Measurements from ENCODE around the gene IRAK3. TPM values are rescaled to one million over a fixed set of nuclear protein-coding genes. Genes with fewer than 3 reads are reported as not detected.

The IRAK3 gene
- total RNA-seq, 1 experiment from 2014 or later = 0.70 TPM

DNA sequence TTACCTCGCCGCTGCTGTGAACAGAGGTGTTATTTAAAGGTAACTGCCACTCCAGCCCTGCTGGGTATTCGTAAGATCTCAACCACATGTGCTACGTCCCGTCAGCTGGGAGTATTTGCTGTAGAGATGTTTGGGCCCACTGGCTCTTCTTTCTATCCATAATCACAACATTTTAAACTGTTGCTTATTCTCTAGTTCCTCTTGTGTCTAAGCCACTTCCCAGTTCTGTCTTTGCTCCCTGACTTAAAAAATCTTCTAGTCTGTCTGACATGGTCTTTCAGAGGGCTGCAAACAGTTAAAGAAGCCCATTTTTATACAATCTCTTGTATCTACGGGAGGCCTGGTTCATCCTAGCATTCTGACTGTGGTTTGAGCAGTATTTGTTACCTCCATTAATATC, 80.1 kb downstream of the IRAK3 start (continued):
- no peak for TF ChIP-seq IRF2 (CRISPR knock-in tag; IDR thresholded peaks at IDR 0.05; ENCODE audit: borderline replicate concordance, low read depth)
- TF ChIP-seq TEAD4 (CRISPR knock-in tag; IDR thresholded peaks at IDR 0.05) = no peak
- TF ChIP-seq ZNF232 (CRISPR knock-in tag; IDR thresholded peaks at IDR 0.05) = no peak

DNA sequence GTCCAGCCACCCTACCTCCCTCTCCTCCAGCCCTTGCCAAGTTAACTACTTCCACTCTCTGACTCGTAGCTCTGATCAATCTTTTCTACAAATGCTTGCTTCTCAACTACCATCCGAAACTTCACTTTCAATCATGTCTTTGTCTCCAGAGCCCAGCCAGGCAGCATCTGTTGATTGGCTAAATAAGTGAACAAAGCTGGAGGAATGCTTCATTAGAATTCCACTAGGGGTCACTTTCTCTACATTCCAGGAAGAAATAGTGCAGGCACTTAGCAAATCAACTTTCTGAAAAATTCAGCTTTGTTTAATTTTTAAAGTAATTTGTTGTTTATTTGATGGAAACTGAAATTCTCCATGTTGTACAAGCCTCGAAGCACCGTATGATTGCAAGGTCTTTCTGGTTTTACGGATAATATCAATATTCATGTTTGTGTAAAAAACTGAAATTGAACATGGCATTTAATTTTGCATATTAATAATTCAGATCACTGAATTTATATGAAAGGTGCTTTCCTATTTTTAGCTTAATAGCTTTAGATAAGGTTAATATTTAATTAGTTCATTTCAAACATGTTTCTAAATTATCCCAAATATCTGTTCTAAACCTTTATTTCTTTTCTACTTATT, 80.9 kb downstream of the IRAK3 start:
- peaks cover 17% of the 10 kb centered on the region for H3K4me1 Mint-ChIP-seq
- H3K27me3 Mint-ChIP-seq (ENCODE audit: low read depth) = no peaks in the 10 kb centered on the region
- POLR2A ChIA-PET = interaction anchor here (1.6 kb wide), 1 partner anchor 33 kb away, joined by 3 read pairs; the partner anchor contains the start of gene HELB
- no peak overlapping the region for H3K4me3 Mint-ChIP-seq
- DNase-seq (ENCODE audit: low spot score) = no peak
- CTCF ChIA-PET = interaction anchor here (0.5 to 2.2 kb wide), 16 partner anchors 9 to 591 kb away, joined by 3 to 12 read pairs (median 4); partner anchors contain the start of gene HELB
- no peaks in the 10 kb centered on the region for H3K9me3 Mint-ChIP-seq
- no peak overlapping the region for H3K27ac Mint-ChIP-seq
- peak; percentile 78 for ATAC-seq
- no peaks in the 10 kb centered on the region for H3K36me3 Mint-ChIP-seq
- TF ChIP-seq ZNF416 (CRISPR knock-in tag; IDR thresholded peaks at IDR 0.05) (no peak), ZNF232 (CRISPR knock-in tag; IDR thresholded peaks at IDR 0.05) (no peak), FOXJ3 (CRISPR knock-in tag; IDR thresholded peaks at IDR 0.05; ENCODE audit: borderline replicate concordance) (no peak), FOXP1 (CRISPR knock-in tag; IDR thresholded peaks at IDR 0.05; ENCODE audit: borderline replicate concordance) (no peak)
- TF ChIP-seq, protein P1, sequence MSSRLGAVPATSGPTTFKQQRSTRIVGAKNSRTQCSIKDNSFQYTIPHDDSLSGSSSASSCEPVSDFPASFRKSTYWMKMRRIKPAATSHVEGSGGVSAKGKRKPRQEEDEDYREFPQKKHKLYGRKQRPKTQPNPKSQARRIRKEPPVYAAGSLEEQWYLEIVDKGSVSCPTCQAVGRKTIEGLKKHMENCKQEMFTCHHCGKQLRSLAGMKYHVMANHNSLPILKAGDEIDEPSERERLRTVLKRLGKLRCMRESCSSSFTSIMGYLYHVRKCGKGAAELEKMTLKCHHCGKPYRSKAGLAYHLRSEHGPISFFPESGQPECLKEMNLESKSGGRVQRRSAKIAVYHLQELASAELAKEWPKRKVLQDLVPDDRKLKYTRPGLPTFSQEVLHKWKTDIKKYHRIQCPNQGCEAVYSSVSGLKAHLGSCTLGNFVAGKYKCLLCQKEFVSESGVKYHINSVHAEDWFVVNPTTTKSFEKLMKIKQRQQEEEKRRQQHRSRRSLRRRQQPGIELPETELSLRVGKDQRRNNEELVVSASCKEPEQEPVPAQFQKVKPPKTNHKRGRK (CRISPR knock-in tag; IDR thresholded peaks at IDR 0.05; ENCODE audit: borderline replicate concordance) = no peak
- TF ChIP-seq, protein P2, sequence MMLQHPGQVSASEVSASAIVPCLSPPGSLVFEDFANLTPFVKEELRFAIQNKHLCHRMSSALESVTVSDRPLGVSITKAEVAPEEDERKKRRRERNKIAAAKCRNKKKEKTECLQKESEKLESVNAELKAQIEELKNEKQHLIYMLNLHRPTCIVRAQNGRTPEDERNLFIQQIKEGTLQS (CRISPR knock-in tag; conservative IDR thresholded peaks at IDR 0.05) = no peak
- TF ChIP-seq, protein P3, sequence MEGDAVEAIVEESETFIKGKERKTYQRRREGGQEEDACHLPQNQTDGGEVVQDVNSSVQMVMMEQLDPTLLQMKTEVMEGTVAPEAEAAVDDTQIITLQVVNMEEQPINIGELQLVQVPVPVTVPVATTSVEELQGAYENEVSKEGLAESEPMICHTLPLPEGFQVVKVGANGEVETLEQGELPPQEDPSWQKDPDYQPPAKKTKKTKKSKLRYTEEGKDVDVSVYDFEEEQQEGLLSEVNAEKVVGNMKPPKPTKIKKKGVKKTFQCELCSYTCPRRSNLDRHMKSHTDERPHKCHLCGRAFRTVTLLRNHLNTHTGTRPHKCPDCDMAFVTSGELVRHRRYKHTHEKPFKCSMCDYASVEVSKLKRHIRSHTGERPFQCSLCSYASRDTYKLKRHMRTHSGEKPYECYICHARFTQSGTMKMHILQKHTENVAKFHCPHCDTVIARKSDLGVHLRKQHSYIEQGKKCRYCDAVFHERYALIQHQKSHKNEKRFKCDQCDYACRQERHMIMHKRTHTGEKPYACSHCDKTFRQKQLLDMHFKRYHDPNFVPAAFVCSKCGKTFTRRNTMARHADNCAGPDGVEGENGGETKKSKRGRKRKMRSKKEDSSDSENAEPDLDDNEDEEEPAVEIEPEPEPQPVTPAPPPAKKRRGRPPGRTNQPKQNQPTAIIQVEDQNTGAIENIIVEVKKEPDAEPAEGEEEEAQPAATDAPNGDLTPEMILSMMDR (IDR thresholded peaks at IDR 0.05) = 0 out of 2 replicates have a peak, but pooled peaks have one; percentile 26

DNA sequence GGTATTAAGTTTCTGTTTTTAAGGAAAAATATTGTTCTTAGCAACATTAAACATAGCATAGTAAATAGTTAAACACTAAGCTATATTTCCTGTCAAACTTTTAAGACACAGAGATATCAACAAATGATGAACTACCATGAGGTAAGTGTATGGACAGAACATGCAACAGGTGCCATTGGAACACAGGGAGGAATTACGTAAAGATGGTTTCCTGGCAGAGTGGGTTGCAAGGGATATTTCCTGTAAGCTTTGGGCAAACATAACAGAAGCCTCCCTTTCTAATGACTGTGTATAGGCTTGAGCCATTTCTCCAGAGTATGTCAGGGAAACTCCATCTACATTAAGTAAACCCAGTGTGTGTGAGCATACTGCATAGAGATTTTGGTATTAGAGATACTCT, 81.6 kb downstream of the IRAK3 start:
- DNase-seq (ENCODE audit: low spot score) = no peak

More for the DNA sequence above, 81.6 kb downstream of the IRAK3 start:
- Mint-ChIP-seq H3K36me3 (no peaks in the 10 kb centered on the region), H3K4me3 (no peak overlapping the region), H3K4me1 (peaks cover 17% of the 10 kb centered on the region), H3K9me3 (no peaks in the 10 kb centered on the region), H3K27ac (no peak overlapping the region), H3K27me3 (ENCODE audit: low read depth) (no peaks in the 10 kb centered on the region)
- no peak for ATAC-seq
- POLR2A ChIA-PET = interaction anchor here (1.6 kb wide), 1 partner anchor 32 kb away, joined by 3 read pairs; the partner anchor contains the start of gene HELB
- CTCF ChIA-PET = interaction anchor here (1.3 to 1.4 kb wide), 2 partner anchors 83 to 126 kb away, joined by 3 read pairs; no protein-coding TSS in a partner anchor
- TF ChIP-seq NR3C1 (CRISPR knock-in tag; conservative IDR thresholded peaks at IDR 0.05; ENCODE audit: low read depth) = no peak
- TF ChIP-seq, protein P4, sequence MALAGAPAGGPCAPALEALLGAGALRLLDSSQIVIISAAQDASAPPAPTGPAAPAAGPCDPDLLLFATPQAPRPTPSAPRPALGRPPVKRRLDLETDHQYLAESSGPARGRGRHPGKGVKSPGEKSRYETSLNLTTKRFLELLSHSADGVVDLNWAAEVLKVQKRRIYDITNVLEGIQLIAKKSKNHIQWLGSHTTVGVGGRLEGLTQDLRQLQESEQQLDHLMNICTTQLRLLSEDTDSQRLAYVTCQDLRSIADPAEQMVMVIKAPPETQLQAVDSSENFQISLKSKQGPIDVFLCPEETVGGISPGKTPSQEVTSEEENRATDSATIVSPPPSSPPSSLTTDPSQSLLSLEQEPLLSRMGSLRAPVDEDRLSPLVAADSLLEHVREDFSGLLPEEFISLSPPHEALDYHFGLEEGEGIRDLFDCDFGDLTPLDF (CRISPR knock-in tag; IDR thresholded peaks at IDR 0.05) = no peak
- TF ChIP-seq, protein P5, sequence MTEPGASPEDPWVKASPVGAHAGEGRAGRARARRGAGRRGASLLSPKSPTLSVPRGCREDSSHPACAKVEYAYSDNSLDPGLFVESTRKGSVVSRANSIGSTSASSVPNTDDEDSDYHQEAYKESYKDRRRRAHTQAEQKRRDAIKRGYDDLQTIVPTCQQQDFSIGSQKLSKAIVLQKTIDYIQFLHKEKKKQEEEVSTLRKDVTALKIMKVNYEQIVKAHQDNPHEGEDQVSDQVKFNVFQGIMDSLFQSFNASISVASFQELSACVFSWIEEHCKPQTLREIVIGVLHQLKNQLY (CRISPR knock-in tag; IDR thresholded peaks at IDR 0.05) = no peak
- no peak for TF ChIP-seq ETV6 (CRISPR knock-in tag; IDR thresholded peaks at IDR 0.05)
- no peak for TF ChIP-seq RORB (CRISPR knock-in tag; IDR thresholded peaks at IDR 0.05)
- TF ChIP-seq, protein P6, sequence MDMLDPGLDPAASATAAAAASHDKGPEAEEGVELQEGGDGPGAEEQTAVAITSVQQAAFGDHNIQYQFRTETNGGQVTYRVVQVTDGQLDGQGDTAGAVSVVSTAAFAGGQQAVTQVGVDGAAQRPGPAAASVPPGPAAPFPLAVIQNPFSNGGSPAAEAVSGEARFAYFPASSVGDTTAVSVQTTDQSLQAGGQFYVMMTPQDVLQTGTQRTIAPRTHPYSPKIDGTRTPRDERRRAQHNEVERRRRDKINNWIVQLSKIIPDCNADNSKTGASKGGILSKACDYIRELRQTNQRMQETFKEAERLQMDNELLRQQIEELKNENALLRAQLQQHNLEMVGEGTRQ (CRISPR knock-in tag; IDR thresholded peaks at IDR 0.05) = no peak
- TF ChIP-seq NFATC4 (CRISPR knock-in tag; IDR thresholded peaks at IDR 0.05) = no peak
- no peak for TF ChIP-seq JAZF1 (CRISPR knock-in tag; IDR thresholded peaks at IDR 0.05)
- no peak for TF ChIP-seq FOXJ3 (CRISPR knock-in tag; IDR thresholded peaks at IDR 0.05; ENCODE audit: borderline replicate concordance)
- no peak for TF ChIP-seq MYBL2 (CRISPR knock-in tag; IDR thresholded peaks at IDR 0.05)
- TF ChIP-seq TEAD1 (CRISPR knock-in tag; IDR thresholded peaks at IDR 0.05) = no peak
- TF ChIP-seq SMAD4 (CRISPR knock-in tag; IDR thresholded peaks at IDR 0.05) = no peak
- no peak for TF ChIP-seq GTF2I (CRISPR knock-in tag; conservative IDR thresholded peaks at IDR 0.05)
- TF ChIP-seq, protein P7, sequence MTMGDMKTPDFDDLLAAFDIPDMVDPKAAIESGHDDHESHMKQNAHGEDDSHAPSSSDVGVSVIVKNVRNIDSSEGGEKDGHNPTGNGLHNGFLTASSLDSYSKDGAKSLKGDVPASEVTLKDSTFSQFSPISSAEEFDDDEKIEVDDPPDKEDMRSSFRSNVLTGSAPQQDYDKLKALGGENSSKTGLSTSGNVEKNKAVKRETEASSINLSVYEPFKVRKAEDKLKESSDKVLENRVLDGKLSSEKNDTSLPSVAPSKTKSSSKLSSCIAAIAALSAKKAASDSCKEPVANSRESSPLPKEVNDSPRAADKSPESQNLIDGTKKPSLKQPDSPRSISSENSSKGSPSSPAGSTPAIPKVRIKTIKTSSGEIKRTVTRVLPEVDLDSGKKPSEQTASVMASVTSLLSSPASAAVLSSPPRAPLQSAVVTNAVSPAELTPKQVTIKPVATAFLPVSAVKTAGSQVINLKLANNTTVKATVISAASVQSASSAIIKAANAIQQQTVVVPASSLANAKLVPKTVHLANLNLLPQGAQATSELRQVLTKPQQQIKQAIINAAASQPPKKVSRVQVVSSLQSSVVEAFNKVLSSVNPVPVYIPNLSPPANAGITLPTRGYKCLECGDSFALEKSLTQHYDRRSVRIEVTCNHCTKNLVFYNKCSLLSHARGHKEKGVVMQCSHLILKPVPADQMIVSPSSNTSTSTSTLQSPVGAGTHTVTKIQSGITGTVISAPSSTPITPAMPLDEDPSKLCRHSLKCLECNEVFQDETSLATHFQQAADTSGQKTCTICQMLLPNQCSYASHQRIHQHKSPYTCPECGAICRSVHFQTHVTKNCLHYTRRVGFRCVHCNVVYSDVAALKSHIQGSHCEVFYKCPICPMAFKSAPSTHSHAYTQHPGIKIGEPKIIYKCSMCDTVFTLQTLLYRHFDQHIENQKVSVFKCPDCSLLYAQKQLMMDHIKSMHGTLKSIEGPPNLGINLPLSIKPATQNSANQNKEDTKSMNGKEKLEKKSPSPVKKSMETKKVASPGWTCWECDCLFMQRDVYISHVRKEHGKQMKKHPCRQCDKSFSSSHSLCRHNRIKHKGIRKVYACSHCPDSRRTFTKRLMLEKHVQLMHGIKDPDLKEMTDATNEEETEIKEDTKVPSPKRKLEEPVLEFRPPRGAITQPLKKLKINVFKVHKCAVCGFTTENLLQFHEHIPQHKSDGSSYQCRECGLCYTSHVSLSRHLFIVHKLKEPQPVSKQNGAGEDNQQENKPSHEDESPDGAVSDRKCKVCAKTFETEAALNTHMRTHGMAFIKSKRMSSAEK (CRISPR knock-in tag; IDR thresholded peaks at IDR 0.05; ENCODE audit: borderline replicate concordance) = no peak
- no peak for TF ChIP-seq ZNF416 (CRISPR knock-in tag; IDR thresholded peaks at IDR 0.05)
